SJSA1 (cell line): ENCODE results near the gene OR8D2. TPM values are rescaled to one million over a fixed set of nuclear protein-coding genes. Genes with fewer than 3 reads are reported as not detected.

ENCODE experiments used
- DNase-seq, 2 experiments: peaks; one replicate each; pipeline ENCODE4 v3.0.0-alpha.2; 2015 to 2020; ENCODE audit warnings: low spot score in 2 of 2, low read depth in 1 of 2
- H3K27ac ChIP-seq: fragments of 250-450 bp; sonication (Bioruptor Pico); 2 replicates; pipeline ENCODE4 v1.5.1; 2020; ENCODE audit warnings: mild to moderate bottlenecking, moderate library complexity
- H3K27me3 ChIP-seq: fragments of 250-450 bp; sonication (Bioruptor Pico); replicated peaks from 2 replicates; pipeline ENCODE4 v1.5.1; 2020; ENCODE audit warnings: mild to moderate bottlenecking, moderate library complexity
- H3K36me3 ChIP-seq: fragments of 250-450 bp; sonication (Bioruptor Pico); 2 replicates; pipeline ENCODE4 v1.5.1; 2020; ENCODE audit warnings: mild to moderate bottlenecking
- H3K4me1 ChIP-seq: fragments of 250-450 bp; sonication (Bioruptor Pico); replicated peaks from 2 replicates; pipeline ENCODE4 v1.6.1; 2021; ENCODE audit warnings: mild to moderate bottlenecking
- H3K4me3 ChIP-seq: fragments of 250-450 bp; sonication (Bioruptor Pico); 2 replicates; pipeline ENCODE4 v1.5.1; 2020; ENCODE audit warnings: mild to moderate bottlenecking
- H3K9me3 ChIP-seq: fragments of 250-450 bp; sonication (Bioruptor Pico); replicated peaks from 2 replicates; pipeline ENCODE4 v1.5.1; 2020; ENCODE audit warnings: mild to moderate bottlenecking
- total RNA-seq: library from RNA; depleted of rRNA; stranded (reverse); fragments of >200 nt; shearing (Covaris generic); gene quantifications from 2 replicates; pipeline ENCODE4 v1.2.3, GENCODE V29; 2014

The OR8D2 gene
- total RNA-seq, 1 experiment from 2014 or later: not detected

- Histone ChIP-seq H3K27me3 (no peaks in the 10 kb centered on the region), H3K9me3 (no peaks in the 10 kb centered on the region), H3K4me1 (peaks cover 19% of the 10 kb centered on the region), H3K4me3 (no peak overlapping the region), H3K36me3 (no peaks in the 10 kb centered on the region), H3K27ac (no peak overlapping the region)
- DNase-seq: no peak
Measured at GRCh38 chr11:124311269-124311668, 8.7 kb downstream of the OR8D2 start.

GRCh38 chr11:124310721-124311120 lies 9.3 kb downstream of the OR8D2 start:
- Histone ChIP-seq H3K27me3 (no peaks in the 10 kb centered on the region), H3K36me3 (no peaks in the 10 kb centered on the region), H3K27ac (no peak overlapping the region), H3K4me1 (peaks cover 19% of the 10 kb centered on the region), H3K9me3 (no peaks in the 10 kb centered on the region), H3K4me3 (no peak overlapping the region)
- no peak for DNase-seq

- Histone ChIP-seq H3K9me3 (no peaks in the 10 kb centered on the region), H3K36me3 (no peaks in the 10 kb centered on the region), H3K27ac (no peak overlapping the region), H3K4me1 (peaks cover 17% of the 10 kb centered on the region), H3K4me3 (no peak overlapping the region), H3K27me3 (no peaks in the 10 kb centered on the region)
- DNase-seq: no peak
Measured at GRCh38 chr11:124307093-124307492, 12.9 kb downstream of the OR8D2 start.

GRCh38 chr11:124302347-124303125 lies 17.5 kb downstream of the OR8D2 start:
- H3K27ac ChIP-seq: peak overlapping the region; percentile 15; the same call in 1 of the 2 replicates
- H3K4me3 ChIP-seq: no peak overlapping the region
- peak in 1 of 2 experiments; percentile 2 for DNase-seq
- no peaks in the 10 kb centered on the region for H3K27me3 ChIP-seq
- H3K9me3 ChIP-seq: no peaks in the 10 kb centered on the region
- H3K36me3 ChIP-seq: no peaks in the 10 kb centered on the region
- peaks cover 26% of the 10 kb centered on the region for H3K4me1 ChIP-seq

GRCh38 chr11:124301548-124301947 lies 18.4 kb downstream of the OR8D2 start:
- no peak for DNase-seq

GRCh38 chr11:124297921-124298320 lies 22.1 kb downstream of the OR8D2 start:
- DNase-seq: peak in 1 of 2 experiments; percentile 85
- peak overlapping the region; percentile 76 for H3K27ac ChIP-seq

More at GRCh38 chr11:124301548-124301947, 18.4 kb downstream of the OR8D2 start:
- no peaks in the 10 kb centered on the region for H3K36me3 ChIP-seq
- H3K9me3 ChIP-seq: no peaks in the 10 kb centered on the region
- peak overlapping the region; percentile 15; the same call in 1 of the 2 replicates for H3K27ac ChIP-seq
- peaks cover 32% of the 10 kb centered on the region for H3K4me1 ChIP-seq
- no peak overlapping the region for H3K4me3 ChIP-seq
- H3K27me3 ChIP-seq: no peaks in the 10 kb centered on the region

GRCh38 chr11:124296016-124296415 lies 24.0 kb downstream of the OR8D2 start:
- no peak for DNase-seq
- Histone ChIP-seq H3K4me1 (peaks cover 17% of the 10 kb centered on the region), H3K9me3 (no peaks in the 10 kb centered on the region), H3K4me3 (no peak overlapping the region), H3K27ac (no peak overlapping the region), H3K36me3 (no peaks in the 10 kb centered on the region), H3K27me3 (no peaks in the 10 kb centered on the region)

More at GRCh38 chr11:124297921-124298320, 22.1 kb downstream of the OR8D2 start:
- H3K36me3 ChIP-seq: no peaks in the 10 kb centered on the region
- peaks cover 32% of the 10 kb centered on the region for H3K4me1 ChIP-seq
- no peaks in the 10 kb centered on the region for H3K9me3 ChIP-seq
- H3K27me3 ChIP-seq: no peaks in the 10 kb centered on the region
- no peak overlapping the region for H3K4me3 ChIP-seq

- DNase-seq: no peak
- H3K27ac ChIP-seq: no peak overlapping the region
- no peaks in the 10 kb centered on the region for H3K27me3 ChIP-seq
- no peak overlapping the region for H3K4me3 ChIP-seq
- no peaks in the 10 kb centered on the region for H3K36me3 ChIP-seq
- no peaks in the 10 kb centered on the region for H3K9me3 ChIP-seq
- H3K4me1 ChIP-seq: peaks cover 17% of the 10 kb centered on the region
Measured at GRCh38 chr11:124294687-124295086, 25.3 kb downstream of the OR8D2 start.

- H3K4me3 ChIP-seq: no peak overlapping the region
- no peaks in the 10 kb centered on the region for H3K9me3 ChIP-seq
- H3K27me3 ChIP-seq: no peaks in the 10 kb centered on the region
- H3K4me1 ChIP-seq: peaks cover 18% of the 10 kb centered on the region
- peak overlapping the region; percentile 95 for H3K27ac ChIP-seq
- DNase-seq: peak; percentile 56 to 91
- no peaks in the 10 kb centered on the region for H3K36me3 ChIP-seq
Measured at GRCh38 chr11:124285610-124286344, 34.2 kb downstream of the OR8D2 start.

GRCh38 chr11:124278261-124278660 lies 41.7 kb downstream of the OR8D2 start:
- no peaks in the 10 kb centered on the region for H3K27me3 ChIP-seq
- H3K4me3 ChIP-seq: no peak overlapping the region
- no peaks in the 10 kb centered on the region for H3K9me3 ChIP-seq
- peak in 1 of 2 experiments; percentile 37 for DNase-seq
- H3K27ac ChIP-seq: peak overlapping the region; percentile 65
- H3K4me1 ChIP-seq: peaks cover 23% of the 10 kb centered on the region
- H3K36me3 ChIP-seq: no peaks in the 10 kb centered on the region

GRCh38 chr11:124277804-124278203 lies 42.2 kb downstream of the OR8D2 start:
- H3K36me3 ChIP-seq: no peaks in the 10 kb centered on the region
- H3K27ac ChIP-seq: peak overlapping the region; percentile 65
- H3K4me3 ChIP-seq: no peak overlapping the region
- DNase-seq: no peak
- H3K9me3 ChIP-seq: no peaks in the 10 kb centered on the region
- H3K4me1 ChIP-seq: peaks cover 23% of the 10 kb centered on the region
- H3K27me3 ChIP-seq: no peaks in the 10 kb centered on the region

- no peaks in the 10 kb centered on the region for H3K36me3 ChIP-seq
- H3K4me1 ChIP-seq: peaks cover 23% of the 10 kb centered on the region
- H3K27me3 ChIP-seq: no peaks in the 10 kb centered on the region
- H3K4me3 ChIP-seq: no peak overlapping the region
- no peaks in the 10 kb centered on the region for H3K9me3 ChIP-seq
- no peak overlapping the region for H3K27ac ChIP-seq
- no peak for DNase-seq
Measured at GRCh38 chr11:124277207-124277606, 42.8 kb downstream of the OR8D2 start.

GRCh38 chr11:124276081-124276480 lies 43.9 kb downstream of the OR8D2 start:
- Histone ChIP-seq H3K4me3 (no peak overlapping the region), H3K36me3 (no peaks in the 10 kb centered on the region), H3K4me1 (peaks cover 23% of the 10 kb centered on the region), H3K9me3 (no peaks in the 10 kb centered on the region), H3K27me3 (no peaks in the 10 kb centered on the region), H3K27ac (no peak overlapping the region)
- peak in 1 of 2 experiments; percentile 6 for DNase-seq

- Histone ChIP-seq H3K4me1 (peaks cover 23% of the 10 kb centered on the region), H3K9me3 (no peaks in the 10 kb centered on the region)
Measured at GRCh38 chr11:124274000-124274399, 46.0 kb downstream of the OR8D2 start.

More at GRCh38 chr11:124274000-124274399, 46.0 kb downstream of the OR8D2 start:
- no peak for DNase-seq
- Histone ChIP-seq H3K27me3 (no peaks in the 10 kb centered on the region), H3K4me3 (no peak overlapping the region), H3K27ac (no peak overlapping the region), H3K36me3 (no peaks in the 10 kb centered on the region)
